GM19193 (cell line): ENCODE results near the gene SYT7.

Experiments
- POLR2A ChIP-seq: IDR thresholded peaks from 4 replicates; pipeline ENCODE4 v1.6.1; 2011; ENCODE audit not compliant: insufficient read depth, insufficient read length; ENCODE audit errors: extremely low read depth

The SYT7 gene

DNA sequence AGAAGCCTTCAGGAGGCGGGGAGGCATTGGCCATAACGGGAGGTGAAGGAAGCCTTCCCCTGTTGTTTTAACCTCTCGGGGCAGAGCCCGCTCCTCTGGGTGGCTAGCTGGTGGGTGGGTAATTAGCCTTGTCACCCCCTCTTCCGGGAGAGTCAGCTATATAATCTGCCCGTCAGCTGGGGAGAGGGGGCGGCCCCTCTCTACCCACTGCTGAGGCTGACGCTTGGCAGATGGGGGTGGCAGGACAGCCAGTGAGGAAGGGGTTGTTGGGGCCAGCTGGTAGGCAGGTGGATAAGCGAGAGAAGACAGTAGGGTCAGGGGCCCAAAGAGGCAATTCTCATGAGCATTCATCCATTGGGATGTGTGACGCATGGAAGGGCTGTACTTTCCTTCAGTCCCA is 33.0 kb upstream of the SYT7 start:
- no peak for TF ChIP-seq POLR2A

DNA sequence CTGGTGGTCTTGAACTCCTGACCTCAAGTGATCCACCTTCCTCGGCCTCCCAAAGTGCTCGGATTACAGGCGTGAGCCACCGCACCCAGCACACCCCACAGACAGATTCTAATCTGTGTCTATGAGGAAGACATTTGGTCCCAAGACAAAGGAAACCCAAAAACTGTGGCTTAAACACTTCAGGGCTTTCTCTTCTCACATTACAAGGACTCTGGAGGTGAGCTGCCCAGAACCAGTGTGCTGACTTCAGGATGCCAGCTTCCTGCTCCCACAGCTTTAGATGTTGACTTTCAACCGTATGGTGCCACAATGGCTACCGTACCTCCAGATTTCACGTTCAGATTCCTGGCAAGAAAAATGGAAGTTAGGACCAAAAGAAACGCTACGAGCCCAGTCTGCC is 32.2 kb upstream of the SYT7 start:
- no peak for TF ChIP-seq POLR2A

DNA sequence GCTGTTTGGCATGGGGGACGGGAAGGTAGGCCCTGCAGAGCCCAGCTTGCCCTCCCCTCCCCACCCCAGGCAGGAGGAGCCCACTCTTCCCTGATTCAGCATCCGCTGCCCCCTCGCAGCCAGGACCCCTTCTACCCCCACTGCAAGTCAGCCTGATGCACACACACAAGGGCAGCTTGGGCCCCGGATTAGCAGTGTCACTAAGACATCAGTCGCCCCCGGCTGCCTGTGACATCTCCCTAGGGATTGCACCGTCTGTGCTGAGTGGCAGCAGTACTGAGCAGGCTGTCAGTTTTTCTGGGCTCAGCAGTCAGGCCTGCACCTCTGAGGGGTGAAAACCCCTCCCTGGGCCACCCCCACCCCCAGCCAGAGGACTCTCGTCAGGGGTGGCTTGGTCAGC is 30.4 kb upstream of the SYT7 start:
- no peak for TF ChIP-seq POLR2A

DNA sequence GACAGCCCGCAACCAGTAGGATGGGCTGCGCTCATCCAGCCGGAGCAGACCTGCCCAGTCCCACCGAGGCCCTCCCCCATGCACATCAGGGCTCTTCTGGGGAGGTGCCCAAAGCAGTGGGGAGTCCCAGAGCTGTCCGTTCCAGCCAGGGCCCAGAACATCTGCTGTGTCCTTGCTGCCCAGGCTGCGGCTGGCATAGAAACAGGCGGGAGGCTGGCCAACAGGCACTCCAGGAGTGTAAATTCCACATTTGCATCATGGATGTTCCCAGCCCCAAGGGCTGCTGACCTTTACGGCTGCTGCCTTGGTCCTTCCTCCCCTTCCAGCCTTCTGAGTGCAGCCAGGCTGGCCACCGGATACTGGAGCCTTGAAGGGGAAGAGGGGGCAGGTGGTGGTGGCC is 30.0 kb upstream of the SYT7 start:
- TF ChIP-seq POLR2A, result no peak

DNA sequence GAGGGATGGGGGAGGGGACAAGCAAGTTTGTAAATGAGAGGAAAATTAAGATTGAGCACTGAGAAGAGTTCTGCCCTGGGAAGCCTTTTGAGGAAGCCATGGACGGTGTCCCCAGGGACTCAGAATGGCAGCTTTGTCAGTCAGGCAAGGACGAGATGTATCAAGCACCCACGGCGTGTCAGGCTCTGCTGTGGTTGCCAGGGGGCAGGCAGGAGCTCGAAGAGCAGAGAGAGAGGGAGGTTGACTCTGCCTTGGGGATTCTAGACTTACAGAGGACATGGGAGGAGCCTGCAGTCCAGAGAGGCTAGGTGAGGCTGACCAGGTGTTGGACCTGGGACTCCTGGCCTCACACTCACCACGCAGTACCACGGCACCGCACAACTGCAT is 29.1 kb upstream of the SYT7 start:
- TF ChIP-seq POLR2A, result no peak

DNA sequence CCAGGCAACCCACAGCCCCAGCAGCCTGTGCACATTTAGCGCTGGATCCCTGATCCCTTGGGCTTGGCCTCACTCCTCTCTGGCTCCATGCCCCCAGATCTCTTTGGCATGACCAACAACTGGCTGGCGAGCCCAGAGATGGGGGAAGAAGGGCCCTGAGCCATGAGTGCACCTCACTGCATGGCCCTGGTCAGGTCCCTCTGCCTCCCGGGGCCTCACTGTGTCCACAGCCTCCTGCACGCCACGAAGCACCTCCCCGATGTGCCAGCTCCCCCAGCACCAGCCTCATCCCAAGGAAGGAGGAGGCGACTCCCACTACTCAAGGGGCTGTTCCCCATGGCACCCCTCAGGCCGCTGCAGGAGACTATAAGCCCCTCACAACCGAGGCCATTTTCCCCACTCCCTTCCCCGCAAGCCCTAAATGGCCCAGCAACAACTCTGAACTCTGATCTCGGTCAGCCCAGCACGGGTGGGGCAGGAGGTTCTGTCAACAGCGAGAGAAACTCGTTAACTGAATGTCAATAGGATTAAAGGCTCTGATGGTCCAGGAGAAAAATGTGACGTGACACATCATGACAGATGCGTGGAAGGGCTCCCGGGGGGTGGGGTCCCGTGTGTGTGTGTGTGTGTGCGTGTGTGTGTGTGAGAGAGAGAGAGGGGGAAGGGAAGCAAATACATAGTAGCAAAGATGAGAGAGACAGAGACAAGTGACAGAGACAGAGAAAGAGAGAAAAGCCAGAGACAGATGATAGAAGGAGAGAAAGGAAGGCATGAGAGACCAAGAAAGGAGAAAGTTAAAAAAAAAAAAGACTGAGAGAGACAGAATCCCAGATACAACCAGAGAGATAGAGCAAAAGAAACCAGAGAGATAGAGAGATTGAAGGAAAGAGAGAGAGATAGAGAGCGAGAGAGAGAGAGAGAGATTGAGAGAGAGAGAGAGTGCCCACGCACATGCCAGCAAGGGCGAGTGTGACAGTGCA is 28.4 kb upstream of the SYT7 start:
- no peak for TF ChIP-seq POLR2A

DNA sequence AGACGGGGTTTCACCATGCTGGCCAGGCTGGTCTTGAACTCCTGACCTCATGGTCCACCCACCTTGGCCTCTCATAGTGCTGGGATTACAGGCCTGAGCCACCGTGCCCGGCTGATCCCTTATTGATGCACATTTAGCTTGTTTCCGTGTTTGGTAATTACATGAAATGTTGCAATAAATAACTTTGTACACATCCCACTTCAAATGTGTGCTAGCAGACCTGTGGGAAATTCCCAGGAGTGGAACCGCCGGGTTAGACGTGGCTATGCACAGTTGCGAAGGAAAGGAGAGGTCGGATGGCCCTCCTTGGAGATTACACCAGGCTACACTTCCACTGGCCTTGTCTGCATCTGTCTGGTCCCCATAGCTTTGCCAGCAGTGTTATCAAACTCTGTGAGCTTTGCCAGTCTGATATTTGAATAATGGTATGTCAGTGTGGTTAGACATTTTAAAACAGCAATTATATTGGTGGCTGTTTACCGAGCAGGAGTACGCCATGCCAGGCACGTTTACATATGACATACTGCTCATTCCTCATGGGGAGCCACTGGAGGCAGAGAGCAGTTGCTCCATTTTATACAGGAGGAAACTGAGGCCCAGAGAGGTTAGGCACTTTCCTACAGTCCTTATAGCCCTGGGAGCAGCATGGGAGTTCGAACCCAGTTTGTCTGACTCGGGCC is 27.2 kb upstream of the SYT7 start:
- TF ChIP-seq POLR2A, result no peak

DNA sequence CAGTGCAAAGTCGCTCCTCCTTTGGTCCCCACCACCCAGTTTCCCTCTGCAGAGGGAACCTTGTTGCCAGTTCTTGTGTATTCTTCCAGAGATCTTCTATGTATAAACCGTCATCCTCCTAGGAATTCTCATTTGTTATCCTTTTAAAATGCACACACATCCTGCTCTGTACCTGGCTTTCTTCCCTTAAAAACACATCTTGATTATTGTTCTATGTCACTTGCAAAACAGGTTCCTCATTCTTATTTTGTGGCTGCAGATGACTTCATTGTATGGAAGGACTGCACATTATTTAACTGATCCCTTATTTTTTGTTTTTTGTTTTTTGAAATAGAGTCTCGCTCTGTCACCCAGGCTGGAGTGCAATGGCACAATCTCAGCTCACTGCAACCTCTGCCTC is 26.6 kb upstream of the SYT7 start:
- no peak for TF ChIP-seq POLR2A

DNA sequence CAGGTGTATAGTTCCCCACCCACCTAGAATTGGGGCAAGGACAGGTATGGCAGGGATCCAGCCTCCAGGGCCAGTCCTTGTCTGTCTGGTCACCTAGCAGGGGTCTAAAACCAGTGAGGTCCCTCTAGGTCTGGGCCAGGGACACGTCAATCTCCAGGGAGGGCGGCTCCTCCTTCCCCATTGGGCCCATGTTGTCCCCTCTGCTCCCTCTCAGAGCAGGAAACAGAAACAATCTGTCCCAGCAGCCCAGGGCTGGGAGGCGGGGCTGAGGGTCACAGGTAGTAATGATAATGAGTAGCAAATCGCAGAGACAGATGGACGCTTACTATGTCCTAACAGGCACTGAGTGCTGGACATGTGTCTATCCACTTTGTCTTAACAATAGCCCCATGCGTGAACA is 22.8 kb upstream of the SYT7 start:
- no peak for TF ChIP-seq POLR2A

DNA sequence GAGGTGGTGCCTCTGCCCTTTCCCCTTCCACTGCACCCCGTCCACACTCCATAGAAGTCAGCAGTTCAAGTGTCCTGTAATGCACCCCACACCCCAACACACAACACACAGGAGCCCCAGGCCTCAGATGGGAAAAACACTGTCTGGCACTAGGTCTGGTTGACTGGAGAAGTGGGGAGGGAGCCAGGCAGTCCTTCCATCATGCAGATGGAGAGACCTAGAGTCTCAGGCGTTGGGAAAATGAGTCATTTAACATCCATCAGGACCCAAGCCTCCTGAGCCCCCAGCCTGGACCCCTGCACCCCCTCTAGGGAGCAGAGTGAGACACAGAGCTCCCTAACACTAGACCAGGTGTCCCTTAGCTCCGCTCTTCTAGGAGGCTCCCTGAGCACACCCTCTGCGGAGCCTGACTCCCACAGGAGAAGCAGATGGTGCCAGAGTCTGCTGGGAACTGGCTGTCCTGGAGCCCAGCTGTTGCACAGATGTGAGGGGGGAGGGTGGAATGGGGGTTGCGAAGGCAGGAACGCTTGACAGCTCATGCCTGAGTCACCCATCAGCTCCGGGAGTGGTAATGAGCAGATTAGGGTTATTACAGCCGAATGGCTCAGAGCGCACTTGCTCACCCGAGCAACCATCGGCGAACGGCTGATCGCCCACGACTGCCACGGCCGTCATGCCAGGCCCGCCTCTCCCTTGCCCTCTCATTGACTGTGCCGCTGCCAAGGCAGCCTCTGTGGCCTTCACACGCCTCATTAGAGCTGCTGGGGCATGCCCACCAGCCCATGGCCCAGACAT is 22.1 kb upstream of the SYT7 start:
- TF ChIP-seq POLR2A, result no peak

DNA sequence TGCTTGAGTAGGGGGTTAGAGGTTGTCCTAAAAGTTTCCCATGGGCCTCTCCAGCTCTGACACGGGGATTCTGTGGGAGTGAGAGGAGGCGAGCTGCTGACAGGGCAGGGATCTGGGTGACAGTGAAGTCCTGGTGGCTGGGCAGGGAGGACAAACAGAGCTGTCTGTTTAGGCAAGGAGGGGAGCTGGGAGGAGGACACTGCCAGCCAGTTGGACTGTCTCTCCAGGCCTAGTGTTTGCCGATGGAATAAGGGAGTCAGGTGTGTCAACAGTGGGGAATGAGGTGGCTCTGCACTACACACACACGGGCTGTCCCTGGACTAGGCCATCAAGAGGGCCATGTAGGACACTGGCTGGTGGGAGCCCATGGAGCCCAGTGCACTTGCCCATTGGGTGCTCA is 20.6 kb upstream of the SYT7 start:
- no peak for TF ChIP-seq POLR2A

DNA sequence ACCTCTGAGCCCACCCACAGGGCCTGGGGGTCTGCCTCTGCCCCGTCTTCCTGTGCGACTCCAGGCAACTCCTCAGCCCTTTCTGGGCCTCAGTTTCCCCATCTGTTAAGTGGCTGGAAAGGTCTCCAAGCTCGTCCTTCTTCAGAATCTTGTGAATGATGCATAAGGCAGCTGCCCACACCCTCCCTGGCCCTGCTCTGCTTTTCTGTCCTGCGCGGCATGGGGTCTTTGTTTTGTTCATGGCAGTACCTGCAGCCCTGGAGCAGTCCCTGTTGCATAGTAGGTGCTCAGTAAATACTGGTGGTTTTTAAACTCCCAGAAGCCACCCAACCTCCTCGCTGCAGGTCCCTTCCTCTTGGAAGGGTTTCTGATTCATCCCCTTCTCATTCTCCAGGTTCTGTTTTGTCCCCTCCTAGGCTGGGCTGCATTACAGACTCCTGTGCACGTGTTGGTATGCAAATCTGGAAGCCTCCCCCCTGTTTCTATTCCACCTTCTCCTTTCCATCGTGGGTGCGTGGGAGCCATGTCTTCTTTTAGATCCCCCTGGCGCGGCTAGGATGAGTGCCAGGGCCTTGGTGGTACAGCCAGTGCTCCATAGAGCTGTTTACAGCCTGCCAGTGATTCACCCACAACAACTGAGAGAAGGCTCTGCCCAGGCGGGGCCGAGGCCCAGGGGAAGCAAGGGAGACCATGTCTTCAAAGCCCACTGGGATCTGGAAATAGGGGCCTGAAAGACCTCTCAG is 19.3 kb upstream of the SYT7 start:
- no peak for TF ChIP-seq POLR2A

DNA sequence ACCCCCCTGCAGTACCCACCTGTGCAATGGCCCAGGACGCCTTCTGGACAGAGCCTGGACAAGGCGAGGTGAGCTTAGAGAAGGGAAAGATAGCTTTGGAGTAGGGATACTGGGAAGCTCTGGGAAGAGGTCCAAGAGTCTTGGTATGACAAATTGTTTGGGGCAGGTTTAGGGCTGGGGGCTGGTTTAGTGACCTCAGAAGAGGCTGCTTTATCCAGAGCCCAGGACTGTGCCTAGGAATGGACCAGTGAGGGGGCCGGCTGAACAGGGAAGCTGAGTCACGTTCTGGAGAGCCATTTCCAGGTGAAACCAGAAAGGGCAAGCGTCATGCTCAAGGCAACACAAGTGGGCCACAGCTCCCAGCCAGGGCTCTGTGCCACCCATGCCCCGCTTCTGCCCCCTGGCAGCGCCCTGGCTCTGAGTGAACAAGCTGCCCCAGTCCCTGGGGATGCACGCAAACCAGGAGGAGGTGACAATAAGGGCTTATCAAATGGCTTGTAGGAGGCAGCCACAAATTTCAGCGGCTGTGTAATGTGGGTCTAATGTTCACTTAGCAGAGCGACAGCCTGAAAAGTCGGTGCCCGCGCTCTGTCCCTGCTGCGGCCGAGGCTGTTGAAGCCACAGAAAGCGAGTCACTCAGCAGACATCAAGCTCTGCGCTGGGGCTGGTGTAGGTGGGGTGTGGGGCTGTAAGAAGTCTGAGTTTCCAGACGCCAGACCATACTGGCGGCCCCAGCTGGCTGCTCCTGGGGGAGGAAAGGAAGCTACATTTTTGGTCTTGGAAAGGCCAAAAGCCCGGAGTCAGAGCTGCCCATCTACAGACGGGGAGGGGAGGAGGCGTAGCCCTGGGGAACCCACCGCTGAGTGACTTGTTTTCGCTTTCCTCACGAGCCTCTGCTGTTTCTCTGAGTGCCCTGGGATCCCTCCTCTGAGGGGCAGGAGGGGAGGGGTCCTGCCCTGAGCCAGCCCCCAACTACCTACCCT is 18.3 kb upstream of the SYT7 start:
- TF ChIP-seq POLR2A, result no peak

DNA sequence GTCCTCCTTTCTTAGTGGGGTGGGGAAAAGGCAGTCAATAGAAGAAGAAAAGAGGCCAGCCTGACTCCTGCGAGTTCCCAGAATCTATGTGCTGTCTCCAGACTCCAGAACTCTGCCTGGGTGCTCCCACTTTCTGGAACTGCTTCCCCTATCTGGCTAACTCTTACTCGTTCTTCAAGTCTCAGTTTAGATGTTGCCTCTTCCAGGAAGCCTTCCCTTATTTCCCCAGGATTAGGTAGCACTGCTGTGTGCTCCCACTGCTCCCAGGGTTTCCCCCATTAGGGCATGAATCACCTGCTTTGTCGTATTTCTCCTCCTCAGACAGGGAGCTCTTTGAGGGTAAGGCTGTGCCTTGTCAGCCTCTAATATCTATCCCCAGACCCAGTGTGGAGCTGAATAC is 17.5 kb upstream of the SYT7 start:
- no peak for TF ChIP-seq POLR2A

DNA sequence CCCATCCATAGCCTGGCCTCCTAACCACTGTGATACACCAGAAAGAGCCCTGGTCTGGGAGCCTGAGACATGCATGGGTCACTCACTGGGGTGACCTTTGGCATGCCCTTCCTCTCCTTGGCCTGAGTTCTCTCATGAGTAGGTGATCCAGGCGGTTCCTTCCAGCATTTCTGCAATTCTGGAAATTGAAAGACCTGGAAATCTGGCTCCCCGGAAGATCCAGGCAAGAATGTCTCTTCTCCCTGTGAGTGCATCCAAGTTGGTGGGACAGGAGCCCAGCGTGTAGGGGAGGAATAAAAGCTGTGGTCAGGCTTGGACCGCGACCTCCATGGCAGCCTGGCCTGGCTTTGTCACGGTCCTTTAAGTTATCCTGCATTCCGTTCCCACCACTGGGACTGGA is 16.1 kb upstream of the SYT7 start:
- TF ChIP-seq POLR2A, result no peak
